H7 (cell line): ENCODE results near the gene WT1. TPM values are rescaled to one million over a fixed set of nuclear protein-coding genes. Genes with fewer than 3 reads are reported as not detected.
"Not testable (repeated sequence)": the region's sequence is repeated elsewhere in the genome, so short reads cannot be mapped to it uniquely, and the experiment has no call there.

Source experiments
- DNase-seq: peaks from one replicate; pipeline ENCODE4 v3.0.0; 2012
- H3K27me3 ChIP-seq: 2 replicates; pipeline ENCODE4 v1.6.0; 2011; ENCODE audit warnings: mild to moderate bottlenecking, low read length; ENCODE audit not compliant: control insufficient read depth, insufficient read depth
- H3K36me3 ChIP-seq: replicated peaks from 2 replicates; pipeline ENCODE4 v1.5.1; 2011; ENCODE audit warnings: low read length; ENCODE audit not compliant: control insufficient read depth, insufficient read depth
- H3K4me3 ChIP-seq: 2 replicates; pipeline ENCODE4 v1.5.1; 2011; ENCODE audit warnings: low read depth, mild to moderate bottlenecking, control low read depth, low read length, moderate library complexity; ENCODE audit not compliant: insufficient read depth
- total RNA-seq: library from RNA; depleted of rRNA; stranded (reverse); fragments of >200 nt; shearing (Covaris generic); gene quantifications from 2 replicates; pipeline ENCODE4 v1.2.3, GENCODE V29; 2014; rRNA removed

The WT1 gene
- total RNA-seq = 0.10 TPM in 1 of 2 replicates, not detected in the other

DNA sequence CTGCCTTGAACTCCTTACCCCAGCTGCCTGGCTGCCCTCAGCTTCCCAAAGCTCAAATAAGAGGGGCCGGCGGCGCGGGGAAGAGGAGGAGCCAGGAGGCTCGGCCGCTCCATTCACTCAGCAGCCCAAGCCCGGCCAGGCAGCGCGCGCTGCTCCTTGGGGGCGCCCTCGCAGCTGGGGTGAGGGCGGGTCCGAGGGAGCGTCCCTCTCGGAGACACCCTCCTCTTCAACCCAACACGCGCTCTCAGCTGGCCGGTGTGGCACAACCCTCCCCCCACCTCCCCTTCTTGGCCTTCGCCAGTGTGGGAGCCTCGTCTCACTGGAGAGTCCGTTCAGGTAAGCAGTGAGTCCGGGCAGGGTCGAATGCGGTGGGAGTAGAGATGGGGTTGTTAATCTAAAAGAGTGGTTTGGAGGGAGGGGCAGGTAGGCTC is at the start of gene WT1:
Gene WT1 (minus strand): TSS at position 29 of the 431 bp plus-strand sequence.
- peak; percentile 88 for DNase-seq
- peaks cover 100% of the 10 kb centered on the region for H3K27me3 ChIP-seq
- no peaks in the 10 kb centered on the region for H3K36me3 ChIP-seq
- H3K4me3 ChIP-seq = peak within 1 kb of the TSS; percentile 34

GRCh38 chr11:32479291-32479690 is 44.0 kb upstream of the WT1 start:
- no peak for DNase-seq

DNA sequence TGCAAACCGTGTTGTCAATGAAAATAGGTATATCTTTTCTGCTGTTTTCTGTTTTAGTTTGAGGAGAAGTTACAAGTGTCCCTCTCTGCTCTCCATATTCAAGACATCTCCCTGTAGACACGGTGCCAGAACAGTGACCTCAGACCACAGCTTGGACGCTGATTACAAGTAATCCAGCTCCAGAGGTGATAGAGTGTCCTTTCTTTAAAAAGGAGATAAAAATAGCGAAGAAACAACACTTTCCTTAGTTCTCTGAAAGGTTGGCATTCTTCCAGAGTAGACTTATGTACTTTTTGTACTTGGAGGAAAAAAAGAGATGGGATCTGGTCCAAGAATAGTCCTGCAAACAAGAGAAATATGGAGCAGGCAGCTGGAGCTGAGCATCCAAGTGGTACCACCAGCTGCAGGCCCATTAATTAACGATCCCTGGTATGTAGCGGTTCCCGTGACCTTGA is 43.0 kb upstream of the WT1 start:
- no peak for DNase-seq
- H3K27me3 ChIP-seq = no peaks in the 10 kb centered on the region
- H3K36me3 ChIP-seq = no peaks in the 10 kb centered on the region
- H3K4me3 ChIP-seq = no peak overlapping the region

More at GRCh38 chr11:32479291-32479690, 44.0 kb upstream of the WT1 start:
- Histone ChIP-seq H3K4me3 (no peak overlapping the region), H3K36me3 (no peaks in the 10 kb centered on the region), H3K27me3 (no peaks in the 10 kb centered on the region)

DNA sequence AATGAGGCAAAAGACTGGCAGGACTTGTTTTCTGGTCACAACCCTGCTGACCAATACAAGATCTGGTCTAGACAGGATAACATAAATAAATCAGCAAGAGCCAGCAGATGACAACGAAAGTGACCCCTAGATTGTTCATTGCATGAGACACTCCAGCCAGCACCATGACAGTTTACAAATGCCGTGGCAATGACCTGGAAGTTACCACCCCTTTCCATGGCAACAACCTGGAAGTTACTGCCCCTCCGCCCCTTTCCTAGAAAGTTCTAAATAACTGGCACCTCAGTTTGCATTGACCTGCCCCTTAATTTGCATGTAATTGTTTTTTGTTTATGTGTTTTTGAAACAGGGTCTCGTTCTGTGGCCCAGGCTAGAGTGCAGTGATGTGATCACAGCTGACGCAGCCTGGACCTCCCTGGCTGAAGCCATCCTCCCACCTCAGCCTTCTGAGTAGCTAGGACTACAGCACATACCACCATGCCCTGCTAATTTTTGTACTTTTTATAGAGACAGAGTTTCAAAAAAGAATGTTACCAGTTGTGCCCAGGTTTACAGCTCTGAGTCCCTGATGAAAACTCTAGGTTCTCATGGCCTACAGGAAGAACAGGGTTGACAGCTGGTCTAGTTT is 38.1 kb upstream of the WT1 start:
- no peaks in the 10 kb centered on the region for H3K27me3 ChIP-seq
- H3K36me3 ChIP-seq = no peaks in the 10 kb centered on the region
- H3K4me3 ChIP-seq = no peak overlapping the region
- no peak for DNase-seq

- H3K36me3 ChIP-seq = no peaks in the 10 kb centered on the region
- no peak overlapping the region for H3K4me3 ChIP-seq
- H3K27me3 ChIP-seq = no peaks in the 10 kb centered on the region
- DNase-seq = no peak
Observed at GRCh38 chr11:32472226-32472625, 36.9 kb upstream of the WT1 start.

DNA sequence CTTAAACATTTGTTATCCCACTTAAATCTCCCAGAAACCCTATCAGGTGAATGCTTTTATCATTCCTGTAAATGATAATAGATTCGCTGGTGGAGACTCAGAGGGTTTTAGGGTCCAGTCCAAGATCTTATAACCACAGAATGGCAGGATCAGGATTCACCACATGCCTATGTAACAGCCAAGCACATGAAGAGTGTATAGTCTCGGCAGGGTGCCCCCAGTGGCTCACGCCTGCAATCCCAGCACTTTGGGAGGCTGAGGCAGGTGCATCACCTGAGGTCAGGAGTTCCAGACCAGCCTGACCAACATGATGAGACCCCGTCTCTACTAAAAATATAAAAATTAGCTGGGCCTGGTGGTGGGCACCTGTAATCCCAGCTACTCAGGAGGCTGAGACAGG is 36.2 kb upstream of the WT1 start:
- DNase-seq, H3K36me3 ChIP-seq, H3K4me3 ChIP-seq, H3K27me3 ChIP-seq: not testable (repeated sequence)

DNA sequence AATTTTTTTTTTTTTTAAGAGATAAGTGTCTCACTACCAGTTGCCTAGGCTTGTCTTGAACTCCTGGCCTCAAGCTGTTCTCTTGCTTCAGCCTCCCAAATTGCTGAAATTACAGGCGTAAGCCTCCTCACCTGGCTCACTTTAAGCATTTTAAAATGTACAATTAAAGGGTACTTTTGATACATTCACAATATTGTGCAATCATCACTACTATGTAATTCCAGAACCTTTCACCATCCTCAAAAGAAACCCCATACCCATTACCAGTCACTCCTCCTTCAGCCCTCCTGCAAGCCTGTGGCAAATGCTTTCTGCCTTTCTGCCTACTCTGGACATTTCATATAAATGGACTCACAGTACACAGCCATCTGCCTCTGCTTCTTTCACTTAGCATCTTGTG is 34.5 kb upstream of the WT1 start:
- H3K4me3 ChIP-seq = no peak overlapping the region
- H3K36me3 ChIP-seq = no peaks in the 10 kb centered on the region
- DNase-seq = no peak
- H3K27me3 ChIP-seq = no peaks in the 10 kb centered on the region

DNA sequence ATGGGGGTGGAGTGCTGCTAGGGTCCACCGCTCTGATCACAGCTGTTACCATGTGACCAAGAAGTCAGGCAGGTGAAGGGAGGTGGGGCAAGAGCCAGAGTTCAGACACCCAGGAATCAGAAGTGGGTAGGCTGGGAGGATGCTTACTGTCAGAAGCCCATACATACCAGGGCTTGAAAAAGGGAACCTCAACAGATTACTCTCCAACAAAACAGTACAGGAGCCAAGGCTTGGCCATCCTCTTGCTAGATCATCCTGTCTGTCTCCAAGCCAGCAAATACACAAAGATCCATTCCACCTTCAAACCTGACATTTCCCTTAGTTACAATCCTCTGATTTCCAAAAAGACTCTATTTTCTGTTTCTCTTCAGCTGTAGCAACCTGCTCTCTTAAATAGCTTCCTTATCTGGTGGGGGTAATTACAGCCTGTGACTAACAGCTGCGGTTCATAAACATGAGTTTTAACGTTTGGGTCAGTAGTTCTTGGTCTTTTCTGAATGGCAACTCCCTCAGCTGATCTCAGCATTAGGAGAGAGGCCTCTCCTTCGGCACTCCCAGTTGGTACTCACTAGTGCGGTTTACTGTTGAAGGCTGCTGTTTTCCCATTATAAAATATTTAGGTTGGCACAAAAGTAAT is 31.1 kb upstream of the WT1 start:
- H3K4me3 ChIP-seq = no peak overlapping the region
- no peaks in the 10 kb centered on the region for H3K36me3 ChIP-seq
- DNase-seq = no peak
- H3K27me3 ChIP-seq = no peaks in the 10 kb centered on the region

DNA sequence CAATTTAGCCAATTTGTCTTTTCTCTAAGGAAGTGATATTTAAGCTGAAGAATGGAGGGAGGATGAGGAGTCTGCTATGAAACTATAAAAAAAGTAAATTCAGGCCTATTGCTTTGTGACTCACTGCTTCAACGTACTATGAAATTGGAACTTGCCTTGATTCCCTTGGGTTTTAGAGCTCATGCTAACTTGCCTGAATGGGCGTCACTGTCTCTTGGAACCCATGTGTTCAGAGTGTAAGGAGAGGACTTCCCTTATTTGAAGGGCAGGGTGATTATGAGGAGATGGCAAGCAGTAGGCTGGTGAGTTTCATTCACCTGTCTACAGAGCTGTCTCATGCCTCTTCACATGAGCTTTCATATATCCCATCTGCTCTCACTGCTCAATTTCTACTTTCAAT is 28.7 kb upstream of the WT1 start:
- H3K36me3 ChIP-seq = no peaks in the 10 kb centered on the region
- no peak overlapping the region for H3K4me3 ChIP-seq
- H3K27me3 ChIP-seq = no peaks in the 10 kb centered on the region
- no peak for DNase-seq

- no peak overlapping the region for H3K4me3 ChIP-seq
- no peaks in the 10 kb centered on the region for H3K27me3 ChIP-seq
- no peak for DNase-seq
- no peaks in the 10 kb centered on the region for H3K36me3 ChIP-seq
Observed at GRCh38 chr11:32462011-32462690, 26.8 kb upstream of the WT1 start.

DNA sequence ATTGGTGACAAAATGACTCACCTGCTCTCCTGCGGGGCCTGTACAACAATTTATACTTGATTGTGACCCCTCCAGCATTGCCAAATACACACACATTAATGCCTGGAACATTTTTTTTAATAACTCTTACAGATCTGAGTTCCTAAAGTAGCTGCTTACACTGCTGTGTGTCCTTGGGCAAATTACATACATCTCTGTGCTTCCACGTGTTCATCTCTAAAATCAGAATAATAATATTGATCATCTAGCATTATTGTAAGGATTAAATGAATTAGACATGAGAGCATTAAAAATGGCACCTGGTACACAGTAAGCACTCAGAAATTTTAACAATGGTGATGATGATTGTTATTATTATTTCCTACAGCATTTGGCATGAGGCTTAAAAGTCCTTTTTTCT is 21.5 kb upstream of the WT1 start:
- no peak for DNase-seq

DNA sequence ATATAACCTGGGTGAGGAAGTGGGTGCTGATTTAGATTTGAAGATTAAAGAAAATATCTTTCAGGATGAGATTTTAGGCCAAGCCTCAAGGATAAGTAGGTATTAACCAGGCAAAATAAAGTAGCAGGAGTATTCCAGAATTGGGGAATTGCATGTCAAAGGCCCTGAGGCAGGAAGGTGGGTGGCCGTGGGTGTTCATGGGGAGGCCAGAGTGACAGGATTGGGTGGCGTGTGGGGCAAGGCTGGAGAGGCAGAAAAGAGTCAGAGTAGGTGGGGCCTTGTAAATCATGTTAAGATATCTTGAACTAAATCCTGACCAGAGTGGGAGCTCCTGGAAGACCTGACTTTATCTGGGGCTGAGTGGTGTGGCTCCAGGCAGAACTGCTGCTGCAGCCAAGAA is 19.7 kb upstream of the WT1 start:
- no peak overlapping the region for H3K4me3 ChIP-seq
- DNase-seq = no peak
- no peaks in the 10 kb centered on the region for H3K27me3 ChIP-seq
- H3K36me3 ChIP-seq = no peaks in the 10 kb centered on the region

More for the DNA sequence above, 21.5 kb upstream of the WT1 start:
- Histone ChIP-seq H3K27me3 (no peaks in the 10 kb centered on the region), H3K4me3 (no peak overlapping the region), H3K36me3 (no peaks in the 10 kb centered on the region)

- Histone ChIP-seq H3K36me3 (no peaks in the 10 kb centered on the region), H3K27me3 (no peaks in the 10 kb centered on the region; the same call in 1 of the 2 replicates), H3K4me3 (no peak overlapping the region)
- DNase-seq = no peak
Observed at GRCh38 chr11:32451808-32452207, 16.5 kb upstream of the WT1 start.

DNA sequence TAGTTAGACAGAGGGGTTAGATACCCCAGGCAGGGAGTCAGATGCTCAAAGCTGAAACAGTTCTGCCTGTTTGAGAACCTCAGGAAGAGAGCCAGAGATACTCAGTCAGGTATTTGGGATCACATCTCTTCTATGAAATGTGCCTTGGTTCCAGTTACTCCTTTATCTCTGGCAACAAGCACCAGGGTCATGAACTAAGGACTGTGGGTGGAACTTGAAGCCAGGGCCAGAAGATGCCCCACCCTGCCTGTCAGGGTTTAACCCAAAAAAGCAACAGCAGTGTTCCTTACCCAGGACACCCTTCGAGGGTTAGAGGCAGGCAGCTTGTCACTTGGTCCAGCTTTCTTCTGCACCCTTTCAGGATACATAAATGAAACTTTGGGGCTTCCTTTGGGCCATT is 15.0 kb upstream of the WT1 start:
- Histone ChIP-seq H3K36me3 (no peaks in the 10 kb centered on the region), H3K27me3 (no peaks in the 10 kb centered on the region; the same call in 1 of the 2 replicates), H3K4me3 (no peak overlapping the region)
- no peak for DNase-seq

DNA sequence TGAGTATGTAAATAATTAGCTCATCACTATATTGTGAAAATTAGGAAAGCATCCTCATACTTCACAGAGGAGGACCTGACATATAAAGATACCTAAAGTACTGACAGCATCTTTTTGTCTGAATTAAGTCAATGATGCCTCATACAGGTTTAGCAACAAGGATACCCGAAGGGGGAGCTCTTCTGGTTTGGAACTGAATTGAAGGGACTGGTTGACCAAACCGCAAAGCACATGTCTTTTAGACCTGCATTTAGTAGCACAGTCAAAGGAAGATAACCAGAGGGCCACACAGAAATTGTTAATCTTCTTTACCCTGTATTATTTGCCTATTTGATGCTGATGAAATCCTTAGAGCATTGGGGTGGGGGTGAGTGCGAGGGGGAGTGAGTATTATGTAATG is 12.9 kb upstream of the WT1 start:
- peaks cover 3% of the 10 kb centered on the region for H3K27me3 ChIP-seq

More for the DNA sequence above, 12.9 kb upstream of the WT1 start:
- Histone ChIP-seq H3K4me3 (no peak overlapping the region), H3K36me3 (no peaks in the 10 kb centered on the region)
- DNase-seq = peak; percentile 70
